Activated CD4-positive, alpha-beta T cell treated with anti-CD3 and anti-CD28 coated beads, Interleukin-2, amount 10 ng/mL, durations not matched to agents 7 days and 5 days (primary cell): ENCODE results near the gene LRRC28. TPM values are rescaled to one million over a fixed set of nuclear protein-coding genes. Genes with fewer than 3 reads are reported as not detected.
A peak's percentile ranks its signal among the peaks of the same experiment; 100 is the strongest.

ENCODE experiments used
- CTCF ChIA-PET: fragments of 350-600 bp; sonication (Branson Sonifier 250); formaldehyde crosslinking; loops from one replicate; lab custom pipeline; 2021; ENCODE audit warnings: antibody characterized with exemption; lab: Charles Lee
- POLR2A ChIA-PET: fragments of 350-600 bp; sonication (Branson Sonifier 250); formaldehyde crosslinking; loops from one replicate; lab custom pipeline; 2021; ENCODE audit warnings: antibody characterized with exemption; lab: Charles Lee
- DNase-seq: peaks from one replicate; pipeline ENCODE4 v3.0.0-alpha.2; 2020
- H3K27ac Mint-ChIP-seq: one replicate; pipeline ENCODE4 v1.8.0; 2021; ENCODE audit warnings: mild to moderate bottlenecking, moderate library complexity, mixed read lengths
- H3K27me3 Mint-ChIP-seq: one replicate; pipeline ENCODE4 v1.8.0; 2021; ENCODE audit warnings: mixed read lengths
- H3K36me3 Mint-ChIP-seq: one replicate; pipeline ENCODE4 v1.8.0; 2021; ENCODE audit warnings: low read depth, mixed read lengths
- H3K4me1 Mint-ChIP-seq: one replicate; pipeline ENCODE4 v1.8.0; 2021; ENCODE audit warnings: mixed read lengths
- H3K4me3 Mint-ChIP-seq: one replicate; pipeline ENCODE4 v1.8.0; 2021; ENCODE audit warnings: mild to moderate bottlenecking, moderate library complexity, mixed read lengths
- H3K9me3 Mint-ChIP-seq: one replicate; pipeline ENCODE4 v1.8.0; 2021; ENCODE audit warnings: mixed read lengths
- total RNA-seq, 2 experiments: library from RNA; stranded (reverse); gene quantifications; one replicate each; pipeline ENCODE4 v1.2.3, GENCODE V29; 2021

The LRRC28 gene
- total RNA-seq, 2 experiments from 2014 or later = 19.2 to 26.0 TPM

GRCh38 chr15:99433757-99434450, 182.6 kb downstream of the LRRC28 start:
- no peak for DNase-seq
- POLR2A ChIA-PET = no interaction called here

DNA sequence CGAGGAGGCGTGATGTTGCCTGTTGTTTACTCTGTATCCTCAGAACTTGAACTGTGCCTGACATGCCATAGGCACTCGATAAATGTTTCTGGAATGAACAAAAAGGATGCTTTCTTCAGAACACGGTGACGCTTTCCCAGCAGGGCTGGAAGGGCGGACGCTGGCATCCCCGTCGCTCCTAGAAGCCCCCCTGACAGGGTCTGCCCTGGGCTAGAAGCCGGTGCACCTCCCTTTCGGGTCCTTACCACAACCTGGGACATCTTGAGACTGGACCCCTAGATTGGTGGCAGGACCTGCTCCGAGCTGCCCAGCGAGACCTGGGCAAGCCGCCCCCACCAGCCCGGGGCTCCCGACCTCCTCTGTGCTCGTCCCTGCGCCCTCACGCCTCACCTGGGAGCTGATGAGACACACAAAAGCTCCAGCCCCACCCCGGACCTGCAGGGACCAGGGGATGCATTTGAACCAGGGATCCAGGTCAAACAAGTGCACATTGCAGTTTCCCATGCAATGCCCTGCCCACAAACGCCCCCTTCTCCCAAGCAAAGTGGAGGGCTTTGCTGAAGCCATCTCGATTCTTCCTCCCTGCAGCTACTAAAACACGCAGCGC, 183.3 kb downstream of the LRRC28 start:
- H3K36me3 Mint-ChIP-seq = no peaks in the 10 kb centered on the region
- no peak overlapping the region for H3K27ac Mint-ChIP-seq
- no peaks in the 10 kb centered on the region for H3K9me3 Mint-ChIP-seq
- no peaks in the 10 kb centered on the region for H3K27me3 Mint-ChIP-seq
- ChIA-PET POLR2A (no interaction called here), CTCF (interaction anchor here (1.1 kb wide), 1 partner anchor 72 kb away, joined by 3 read pairs; no protein-coding TSS in a partner anchor)
- no peak overlapping the region for H3K4me3 Mint-ChIP-seq
- DNase-seq = no peak
- peaks cover 24% of the 10 kb centered on the region for H3K4me1 Mint-ChIP-seq

More at GRCh38 chr15:99433757-99434450, 182.6 kb downstream of the LRRC28 start:
- Mint-ChIP-seq H3K4me1 (peaks cover 23% of the 10 kb centered on the region), H3K27me3 (no peaks in the 10 kb centered on the region), H3K27ac (peak overlapping the region; percentile 22), H3K36me3 (no peaks in the 10 kb centered on the region), H3K9me3 (no peaks in the 10 kb centered on the region), H3K4me3 (no peak overlapping the region)
- CTCF ChIA-PET = no interaction called here

DNA sequence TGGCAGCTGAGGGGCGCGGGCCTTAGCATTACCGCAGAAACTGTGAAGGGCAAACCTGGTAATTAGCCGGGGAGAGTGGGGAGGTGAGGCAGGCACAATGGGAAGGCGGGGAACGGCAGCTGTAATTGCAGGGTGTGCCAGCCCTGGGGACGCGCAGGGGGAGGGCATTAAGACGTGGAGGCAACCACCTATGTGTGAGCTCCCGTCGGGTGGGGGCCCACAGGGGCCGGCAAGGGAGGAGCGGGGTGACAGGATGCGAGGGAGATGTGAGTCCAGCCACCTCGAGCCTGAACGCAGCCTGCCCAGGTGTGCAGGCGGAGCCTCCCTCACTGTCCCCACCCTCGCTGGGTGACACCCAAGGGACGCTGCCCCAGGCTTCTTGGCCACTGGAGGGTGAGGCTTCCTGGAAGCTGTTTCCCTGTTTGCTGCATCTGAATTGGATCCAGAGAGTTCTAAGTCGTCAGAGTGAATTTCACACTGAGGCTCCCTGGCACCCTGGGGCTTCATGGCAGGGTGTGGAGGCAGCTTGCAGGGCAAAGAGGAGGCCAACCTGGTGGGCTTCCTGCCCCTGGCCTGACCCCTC, 183.9 kb downstream of the LRRC28 start:
- DNase-seq = no peak
- no peaks in the 10 kb centered on the region for H3K27me3 Mint-ChIP-seq
- no peaks in the 10 kb centered on the region for H3K9me3 Mint-ChIP-seq
- H3K4me1 Mint-ChIP-seq = peaks cover 21% of the 10 kb centered on the region
- ChIA-PET POLR2A (no interaction called here), CTCF (interaction anchor here (1.1 kb wide), 1 partner anchor 71 kb away, joined by 3 read pairs; no protein-coding TSS in a partner anchor)
- no peaks in the 10 kb centered on the region for H3K36me3 Mint-ChIP-seq
- no peak overlapping the region for H3K27ac Mint-ChIP-seq
- H3K4me3 Mint-ChIP-seq = no peak overlapping the region

DNA sequence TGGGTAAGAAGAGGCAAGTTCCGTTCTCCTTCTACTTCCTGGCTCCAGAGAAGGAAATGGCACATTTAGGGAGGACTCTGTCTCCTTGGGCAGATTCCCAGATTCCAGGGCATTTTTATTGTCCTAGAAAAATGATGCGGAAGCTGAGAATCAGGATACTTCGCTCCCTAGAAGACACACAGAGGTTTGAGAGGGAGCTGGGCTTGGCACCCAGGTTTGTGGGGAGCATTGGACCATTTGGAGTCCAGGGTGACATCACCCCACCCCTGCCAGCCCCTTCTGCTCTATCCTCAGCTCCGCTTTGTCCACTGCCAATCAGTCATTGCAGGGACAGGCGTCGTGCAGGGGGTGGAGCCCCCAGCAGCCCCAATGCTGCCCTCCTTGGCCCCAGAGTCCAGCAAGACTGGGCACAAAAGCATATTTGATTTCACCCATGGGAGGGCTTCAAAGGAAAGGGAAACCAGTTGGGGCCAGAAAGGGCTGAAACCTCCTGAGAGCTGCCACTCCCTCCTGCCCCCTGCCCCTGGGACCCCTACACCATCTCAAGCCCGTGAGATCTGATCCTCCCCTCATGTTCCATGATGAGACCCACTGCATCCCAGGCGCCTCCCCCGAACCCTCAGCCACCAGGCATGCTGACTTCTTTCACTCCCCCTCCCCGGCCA, 184.7 kb downstream of the LRRC28 start:
- DNase-seq = no peak
- peaks cover 21% of the 10 kb centered on the region for H3K4me1 Mint-ChIP-seq
- H3K36me3 Mint-ChIP-seq = no peaks in the 10 kb centered on the region
- no peaks in the 10 kb centered on the region for H3K27me3 Mint-ChIP-seq
- H3K27ac Mint-ChIP-seq = no peak overlapping the region
- no peak overlapping the region for H3K4me3 Mint-ChIP-seq
- CTCF ChIA-PET = interaction anchor here (1.1 kb wide), 1 partner anchor 71 kb away, joined by 3 read pairs; no protein-coding TSS in a partner anchor
- no peaks in the 10 kb centered on the region for H3K9me3 Mint-ChIP-seq
- POLR2A ChIA-PET = no interaction called here

DNA sequence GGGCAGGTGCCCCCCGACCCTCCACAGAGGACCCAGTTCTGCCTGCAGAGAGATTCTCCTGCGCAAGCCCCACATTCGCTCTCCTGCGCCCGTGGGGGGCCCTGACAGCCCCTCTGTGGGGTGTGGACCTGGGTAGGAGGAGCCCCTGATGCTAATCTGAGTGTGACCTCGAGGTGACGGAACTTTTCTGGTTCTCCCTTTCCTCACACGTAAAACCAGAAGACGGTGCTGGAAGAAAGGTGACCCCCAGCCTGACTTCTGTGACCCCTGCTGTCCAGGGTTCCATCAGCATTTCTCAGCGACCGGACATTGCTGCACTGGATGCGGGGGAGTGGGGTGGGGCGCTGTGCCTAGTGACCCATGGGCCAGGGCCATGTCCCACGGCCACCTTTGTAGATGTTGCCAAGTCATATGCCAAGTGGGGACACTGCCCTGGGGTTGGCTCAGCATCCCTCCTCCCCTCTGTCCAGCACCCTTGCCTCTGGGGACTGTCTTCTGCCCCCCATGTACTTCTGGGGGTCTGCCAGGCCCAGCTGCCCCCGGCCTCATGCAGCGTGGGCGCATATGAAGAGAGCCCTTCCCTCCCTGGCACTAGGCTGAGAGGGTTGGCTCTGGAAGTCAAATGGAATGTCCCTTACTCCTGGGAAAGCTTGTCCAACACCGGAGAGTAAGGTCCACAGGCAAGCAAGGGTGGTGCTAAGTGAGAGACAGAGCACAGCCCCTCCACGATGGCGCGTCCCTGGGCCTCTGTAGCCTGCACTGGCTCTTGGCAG, 185.4 kb downstream of the LRRC28 start:
- no peak overlapping the region for H3K4me3 Mint-ChIP-seq
- H3K4me1 Mint-ChIP-seq = peaks cover 21% of the 10 kb centered on the region
- CTCF ChIA-PET = interaction anchor here (0.6 to 1.5 kb wide), 3 partner anchors 11 to 155 kb away, joined by 3 to 5 read pairs (median 3); no protein-coding TSS in a partner anchor
- no peak for DNase-seq
- no peaks in the 10 kb centered on the region for H3K36me3 Mint-ChIP-seq
- H3K9me3 Mint-ChIP-seq = no peaks in the 10 kb centered on the region
- H3K27me3 Mint-ChIP-seq = no peaks in the 10 kb centered on the region
- POLR2A ChIA-PET = no interaction called here
- peak overlapping the region; percentile 25 for H3K27ac Mint-ChIP-seq

GRCh38 chr15:99437315-99438223, 186.3 kb downstream of the LRRC28 start:
- Mint-ChIP-seq H3K4me1 (peaks cover 21% of the 10 kb centered on the region), H3K4me3 (no peak overlapping the region), H3K36me3 (no peaks in the 10 kb centered on the region), H3K27ac (peak overlapping the region; percentile 25), H3K27me3 (no peaks in the 10 kb centered on the region), H3K9me3 (no peaks in the 10 kb centered on the region)
- no peak for DNase-seq
- ChIA-PET POLR2A (no interaction called here), CTCF (interaction anchor here (0.6 to 1.5 kb wide), 3 partner anchors 12 to 156 kb away, joined by 3 to 5 read pairs (median 3); no protein-coding TSS in a partner anchor)

GRCh38 chr15:99438224-99438585, 186.9 kb downstream of the LRRC28 start:
- peaks cover 26% of the 10 kb centered on the region for H3K4me1 Mint-ChIP-seq
- ChIA-PET CTCF (interaction anchor here (1.5 kb wide), 1 partner anchor 17 kb away, joined by 5 read pairs; no protein-coding TSS in a partner anchor), POLR2A (no interaction called here)
- no peak overlapping the region for H3K4me3 Mint-ChIP-seq
- no peak overlapping the region for H3K27ac Mint-ChIP-seq
- DNase-seq = no peak
- no peaks in the 10 kb centered on the region for H3K9me3 Mint-ChIP-seq
- no peaks in the 10 kb centered on the region for H3K27me3 Mint-ChIP-seq
- no peaks in the 10 kb centered on the region for H3K36me3 Mint-ChIP-seq

GRCh38 chr15:99438691-99439523, 187.6 kb downstream of the LRRC28 start:
- no peaks in the 10 kb centered on the region for H3K9me3 Mint-ChIP-seq
- ChIA-PET POLR2A (no interaction called here), CTCF (interaction anchor here (0.5 to 1.5 kb wide), 4 partner anchors 11 to 366 kb away, joined by 4 to 7 read pairs (median 5); no protein-coding TSS in a partner anchor)
- no peaks in the 10 kb centered on the region for H3K27me3 Mint-ChIP-seq
- no peaks in the 10 kb centered on the region for H3K36me3 Mint-ChIP-seq
- no peak for DNase-seq
- H3K4me1 Mint-ChIP-seq = peaks cover 30% of the 10 kb centered on the region
- H3K27ac Mint-ChIP-seq = peak overlapping the region; percentile 5
- no peak overlapping the region for H3K4me3 Mint-ChIP-seq

- no peak for DNase-seq
- no peaks in the 10 kb centered on the region for H3K36me3 Mint-ChIP-seq
- H3K4me1 Mint-ChIP-seq = peaks cover 34% of the 10 kb centered on the region
- ChIA-PET POLR2A (no interaction called here), CTCF (interaction anchor here (0.5 to 1.1 kb wide), 3 partner anchors 12 to 366 kb away, joined by 4 to 7 read pairs (median 5); no protein-coding TSS in a partner anchor)
- no peak overlapping the region for H3K4me3 Mint-ChIP-seq
- H3K9me3 Mint-ChIP-seq = no peaks in the 10 kb centered on the region
- no peak overlapping the region for H3K27ac Mint-ChIP-seq
- H3K27me3 Mint-ChIP-seq = no peaks in the 10 kb centered on the region
These were observed 188.2 kb downstream of the LRRC28 start for GRCh38 chr15:99439524-99439835.

DNA sequence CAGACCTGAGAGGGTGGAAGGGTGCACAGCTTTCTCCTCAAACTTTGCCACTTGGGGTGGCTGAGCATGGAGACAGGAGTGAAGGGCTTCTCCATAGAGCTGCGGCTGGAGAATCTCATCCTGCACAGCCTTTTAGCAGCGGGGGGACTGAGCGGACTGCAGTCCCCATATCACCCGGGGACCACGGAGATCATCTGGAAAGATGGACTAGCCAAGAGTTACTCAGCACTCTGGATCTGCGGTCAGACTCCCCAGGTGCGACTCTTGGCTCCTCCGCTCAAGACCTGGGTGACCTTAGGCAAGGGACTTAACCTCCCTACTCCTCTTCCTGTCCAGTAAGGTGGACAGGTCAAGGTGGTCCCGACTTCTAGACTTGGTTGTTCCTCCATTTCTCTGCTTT, 188.7 kb downstream of the LRRC28 start:
- Mint-ChIP-seq H3K27me3 (no peaks in the 10 kb centered on the region), H3K36me3 (no peaks in the 10 kb centered on the region), H3K9me3 (no peaks in the 10 kb centered on the region), H3K27ac (no peak overlapping the region), H3K4me1 (peaks cover 39% of the 10 kb centered on the region), H3K4me3 (no peak overlapping the region)
- no peak for DNase-seq
- ChIA-PET CTCF (no interaction called here), POLR2A (no interaction called here)
